GM15510 (cell line): Measurements from ENCODE around the gene LCN1.

Experiments used
- POLR2A ChIP-seq: IDR thresholded peaks from 3 replicates; pipeline ENCODE4 v1.6.1; 2011; ENCODE audit warnings: borderline replicate concordance; ENCODE audit not compliant: insufficient read length; ENCODE audit errors: extremely low read depth

Gene LCN1

GRCh38 chr9:135485832-135486231, 35.4 kb upstream of the LCN1 start:
- TF ChIP-seq POLR2A = no peak

GRCh38 chr9:135486267-135487065, 34.8 kb upstream of the LCN1 start:
- TF ChIP-seq POLR2A = no peak

- TF ChIP-seq POLR2A = no peak
Measured at GRCh38 chr9:135487281-135488012, 33.8 kb upstream of the LCN1 start.

GRCh38 chr9:135488013-135488330, 33.3 kb upstream of the LCN1 start:
- no peak for TF ChIP-seq POLR2A

- no peak for TF ChIP-seq POLR2A
Measured at GRCh38 chr9:135488527-135488926, 32.7 kb upstream of the LCN1 start.

GRCh38 chr9:135489188-135489906, 31.9 kb upstream of the LCN1 start:
- no peak for TF ChIP-seq POLR2A

- no peak for TF ChIP-seq POLR2A
Measured at GRCh38 chr9:135490166-135490870, 30.9 kb upstream of the LCN1 start.

GRCh38 chr9:135490980-135491464, 30.2 kb upstream of the LCN1 start:
- no peak for TF ChIP-seq POLR2A

GRCh38 chr9:135491764-135492163, 29.5 kb upstream of the LCN1 start:
- TF ChIP-seq POLR2A = no peak

GRCh38 chr9:135492886-135493669, 28.2 kb upstream of the LCN1 start:
- TF ChIP-seq POLR2A = no peak

GRCh38 chr9:135494791-135495559, 26.3 kb upstream of the LCN1 start:
- TF ChIP-seq POLR2A = no peak

- no peak for TF ChIP-seq POLR2A
Measured at GRCh38 chr9:135498381-135499126, 22.7 kb upstream of the LCN1 start.

GRCh38 chr9:135499326-135500070, 21.7 kb upstream of the LCN1 start:
- TF ChIP-seq POLR2A = no peak

GRCh38 chr9:135500071-135500524, 21.1 kb upstream of the LCN1 start:
- TF ChIP-seq POLR2A = no peak
